ENCODE data around the gene SYF2. TPM values are rescaled to one million over a fixed set of nuclear protein-coding genes. Genes with fewer than 3 reads are reported as not detected.

SYF2 gene
- polyA plus RNA-seq, 1 of the 3 experiments (the other 2 are of a cell fraction) = 31.1 TPM

GRCh38 chr1:25208092-25208491 lies 24.2 kb downstream of the SYF2 start (continued):
- TF ChIP-seq POLR2AphosphoS5 (IDR thresholded peaks at IDR 0.05; ENCODE audit: low read depth, low read length) (no peak), MEF2A (IDR thresholded peaks at IDR 0.05; ENCODE audit: borderline replicate concordance, low read depth) (no peak), EP300 (IDR thresholded peaks at IDR 0.05; ENCODE audit: borderline replicate concordance in 1 of 2, low read depth in 1 of 2, low read length in 1 of 2) (no peak), NRF1 (IDR thresholded peaks at IDR 0.05; ENCODE audit: low read depth, low read length) (no peak), JUND (IDR thresholded peaks at IDR 0.05) (no peak), MXI1 (IDR thresholded peaks at IDR 0.05; ENCODE audit: low read depth, low read length) (no peak), EZH2phosphoT487 (IDR thresholded peaks at IDR 0.05; ENCODE audit: borderline replicate concordance, low read depth) (no peak), FOSL2 (IDR thresholded peaks at IDR 0.05; ENCODE audit: borderline replicate concordance, low read depth) (no peak), MAX (IDR thresholded peaks at IDR 0.05; ENCODE audit: low read depth) (no peak)

GRCh38 chr1:25206201-25206600 lies 26.1 kb downstream of the SYF2 start:
- Histone ChIP-seq H3K79me2 (ENCODE audit: insufficient read depth) (no peaks in the 10 kb centered on the region), H3K4me2 (no peak overlapping the region), H3K27ac (ENCODE audit: low read depth in 2 of 2, low read length in 1 of 2) (no peak overlapping the region), H4K20me1 (ENCODE audit: insufficient read depth) (no peaks in the 10 kb centered on the region), H2AFZ (ENCODE audit: low read depth) (no peak overlapping the region), H3K4me1 (ENCODE audit: control insufficient read depth in 1 of 2, insufficient read depth in 2 of 2, low read depth in 1 of 2, low read length in 1 of 2) (no peaks in the 10 kb centered on the region; a peak in 1 of 4 replicates), H3K36me3 (replicated peaks in 1 of 2; ENCODE audit: control insufficient read depth in 1 of 2, insufficient read depth in 2 of 2, low read length in 1 of 2) (no peaks in the 10 kb centered on the region), H3K4me3 (ENCODE audit: low read depth in 2 of 2, low read length in 1 of 2) (no peak overlapping the region), H3K9ac (no peak overlapping the region), H3F3A (replicated peaks; ENCODE audit: insufficient read depth) (no peaks in the 10 kb centered on the region), H3K27me3 (ENCODE audit: insufficient read depth) (peaks cover 2% of the 10 kb centered on the region; the same call in 1 of the 2 replicates), H3K9me2 (no peaks in the 10 kb centered on the region), H3K9me3 (no peaks in the 10 kb centered on the region)
- no peak for DNase-seq
- 81% methylated on average over 5 of the region's 5 CpGs for WGBS (ENCODE audit: low lambda C conversion rate)
- CTCF ChIA-PET = interaction anchor here (0.6 to 6.0 kb wide), 22 partner anchors 8 to 374 kb away, joined by 3 to 78 read pairs (median 5); partner anchors contain the start of genes RSRP1 and RUNX3
- TF ChIP-seq JUND (IDR thresholded peaks at IDR 0.05) (no peak), TEAD4 (IDR thresholded peaks at IDR 0.05; ENCODE audit: borderline replicate concordance, insufficient read depth) (no peak), MXI1 (IDR thresholded peaks at IDR 0.05; ENCODE audit: low read depth, low read length) (no peak), MAX (IDR thresholded peaks at IDR 0.05; ENCODE audit: low read depth) (no peak), TAF1 (IDR thresholded peaks at IDR 0.05; ENCODE audit: borderline replicate concordance, low read depth, low read length) (no peak), IRF3 (IDR thresholded peaks at IDR 0.05; ENCODE audit: low read depth, low read length) (no peak), RCOR1 (IDR thresholded peaks at IDR 0.05; ENCODE audit: low read length) (no peak)
- POLR2A ChIA-PET = interaction anchor here (0.7 kb wide), 1 partner anchor 41 kb away, joined by 3 read pairs; the partner anchor contains the start of gene RSRP1

GRCh38 chr1:25205786-25206185 lies 26.5 kb downstream of the SYF2 start:
- Histone ChIP-seq H3K79me2 (ENCODE audit: insufficient read depth) (no peaks in the 10 kb centered on the region), H3K27ac (ENCODE audit: low read depth in 2 of 2, low read length in 1 of 2) (no peak overlapping the region), H3K9ac (no peak overlapping the region), H3K4me3 (ENCODE audit: low read depth in 2 of 2, low read length in 1 of 2) (no peak overlapping the region), H3K36me3 (replicated peaks in 1 of 2; ENCODE audit: control insufficient read depth in 1 of 2, insufficient read depth in 2 of 2, low read length in 1 of 2) (no peaks in the 10 kb centered on the region), H2AFZ (ENCODE audit: low read depth) (no peak overlapping the region), H3K4me2 (no peak overlapping the region), H3K9me2 (no peaks in the 10 kb centered on the region), H3K27me3 (ENCODE audit: insufficient read depth) (no peaks in the 10 kb centered on the region; the same call in 1 of the 2 replicates), H3F3A (replicated peaks; ENCODE audit: insufficient read depth) (no peaks in the 10 kb centered on the region), H3K4me1 (ENCODE audit: control insufficient read depth in 1 of 2, insufficient read depth in 2 of 2, low read depth in 1 of 2, low read length in 1 of 2) (no peaks in the 10 kb centered on the region; a peak in 1 of 4 replicates), H4K20me1 (ENCODE audit: insufficient read depth) (no peaks in the 10 kb centered on the region), H3K9me3 (no peaks in the 10 kb centered on the region)
- ChIA-PET CTCF (interaction anchor here (0.7 to 6.0 kb wide), 36 partner anchors 7 to 517 kb away, joined by 3 to 78 read pairs (median 4); partner anchors contain the start of genes RSRP1, RUNX3 and SYF2), POLR2A (interaction anchor here (0.7 kb wide), 1 partner anchor 42 kb away, joined by 3 read pairs; the partner anchor contains the start of gene RSRP1)
- DNase-seq = no peak
- TF ChIP-seq CHD2 (IDR thresholded peaks at IDR 0.05; ENCODE audit: low read length, partially characterized antibody) = no peak
- TF ChIP-seq RFX5 (IDR thresholded peaks at IDR 0.05; ENCODE audit: low read length) = no peak
- no peak for TF ChIP-seq REST (IDR thresholded peaks at IDR 0.05; ENCODE audit: low read depth, low read length)
- no peak for TF ChIP-seq SIN3A (IDR thresholded peaks at IDR 0.05; ENCODE audit: borderline replicate concordance, low read depth, low read length)
- no peak for TF ChIP-seq FOXM1 (IDR thresholded peaks at IDR 0.05; ENCODE audit: low read depth)
- TF ChIP-seq USF1 (IDR thresholded peaks at IDR 0.05; ENCODE audit: borderline replicate concordance, low read depth) = no peak
- no peak for TF ChIP-seq TEAD4 (IDR thresholded peaks at IDR 0.05; ENCODE audit: borderline replicate concordance, insufficient read depth)
- WGBS (ENCODE audit: low lambda C conversion rate) = 62% methylated on average over 5 of the region's 5 CpGs
